Endodermal cell (in vitro differentiated cells): ENCODE measurements around the gene FEZ2. TPM values are rescaled to one million over a fixed set of nuclear protein-coding genes. Genes with fewer than 3 reads are reported as not detected.

Experiments
- DNase-seq: peaks from one replicate; pipeline ENCODE4 v3.0.0-alpha.2; 2017
- H3K27ac ChIP-seq: 2 replicates; pipeline ENCODE4 v1.5.1; 2013; ENCODE audit warnings: mild to moderate bottlenecking, low read depth, low read length, moderate library complexity
- H3K27me3 ChIP-seq: 2 replicates; pipeline ENCODE4 v1.6.1; 2013; ENCODE audit warnings: mild to moderate bottlenecking, low read length, moderate library complexity; ENCODE audit not compliant: insufficient read depth, control insufficient read depth, poor library complexity, severe bottlenecking
- H3K36me3 ChIP-seq: 2 replicates; pipeline ENCODE4 v1.7.0; 2013; ENCODE audit warnings: mild to moderate bottlenecking, low read length, moderate library complexity; ENCODE audit not compliant: control insufficient read depth, insufficient read depth
- H3K4me1 ChIP-seq: one replicate; pipeline ENCODE4 v1.7.0; 2013; ENCODE audit warnings: low read length; ENCODE audit not compliant: control insufficient read depth, insufficient read depth
- H3K4me3 ChIP-seq: 2 replicates; pipeline ENCODE4 v1.5.1; 2013; ENCODE audit warnings: mild to moderate bottlenecking, low read length, moderate library complexity
- H3K9ac ChIP-seq: 2 replicates; pipeline ENCODE4 v1.6.1; 2013; ENCODE audit warnings: mild to moderate bottlenecking, low read length, moderate library complexity; ENCODE audit not compliant: poor library complexity, severe bottlenecking; ENCODE audit errors: extremely low read depth
- H3K9me3 ChIP-seq: 2 replicates; pipeline ENCODE4 v1.6.1; 2013; ENCODE audit warnings: mild to moderate bottlenecking, low read length, moderate library complexity; ENCODE audit not compliant: control insufficient read depth
- H3K27ac Mint-ChIP-seq: 2 replicates; pipeline ENCODE4 v1.8.0; 2020; ENCODE audit warnings: mixed read lengths
- H3K27me3 Mint-ChIP-seq: 2 replicates; pipeline ENCODE4 v1.8.0; 2021; ENCODE audit warnings: mild to moderate bottlenecking, mixed read lengths; ENCODE audit not compliant: insufficient read depth
- H3K36me3 Mint-ChIP-seq: 2 replicates; pipeline ENCODE4 v1.8.0; 2020; ENCODE audit warnings: low read depth, mixed read lengths
- H3K4me1 Mint-ChIP-seq: 2 replicates; pipeline ENCODE4 v1.8.0; 2020; ENCODE audit warnings: mixed read lengths
- H3K4me3 Mint-ChIP-seq: 2 replicates; pipeline ENCODE4 v1.8.0; 2020; ENCODE audit warnings: mild to moderate bottlenecking, moderate library complexity, mixed read lengths
- H3K9me3 Mint-ChIP-seq: 2 replicates; pipeline ENCODE4 v1.8.0; 2020; ENCODE audit warnings: mild to moderate bottlenecking, mixed read lengths
- CTCF ChIP-seq: fragments of 200-600 bp; sonication (generic); conservative IDR thresholded peaks from 2 replicates; pipeline ENCODE4 v1.5.0; 2021; ENCODE audit warnings: antibody characterized with exemption, mild to moderate bottlenecking
- WGBS, 2 experiments: methylation state at CpG; one replicate each; pipeline versions ENCODE4 v1.1.5 to v1.1.7; 2013; ENCODE audit warnings: missing lambda C conversion rate in 2 of 2, mixed read lengths in 1 of 2; ENCODE audit not compliant: insufficient coverage in 1 of 2, insufficient read length in 1 of 2; 5-methylcytosine and 5-hydroxymethylcytosine counted together
- total RNA-seq, 2 donors: library from RNA; stranded (reverse); fragmentation: NEBNext Ultra II Directional in 1 of 2; extraction: Animal tissue kit (Norgen Biotek cat#: 25700) in 1 of 2; gene quantifications; 2 replicates in 1 of 2; 3 replicates in 1 of 2; pipeline ENCODE4 v1.2.1, GENCODE V29; 2021

The FEZ2 gene
- total RNA-seq, 2 donors from 2014 or later, result 30.0 to 37.3 TPM

- Mint-ChIP-seq H3K4me3 (no peak overlapping the region), H3K27ac (no peak overlapping the region), H3K9me3 (no peaks in the 10 kb centered on the region), H3K36me3 (peaks cover 59% of the 10 kb centered on the region), H3K4me1 (peaks cover 2% of the 10 kb centered on the region), H3K27me3 (no peaks in the 10 kb centered on the region)
- Histone ChIP-seq H3K27me3 (no peaks in the 10 kb centered on the region), H3K27ac (no peak overlapping the region), H3K9me3 (no peaks in the 10 kb centered on the region), H3K4me1 (peaks cover 3% of the 10 kb centered on the region), H3K4me3 (no peak overlapping the region), H3K9ac (no peak overlapping the region), H3K36me3 (peaks cover 84% of the 10 kb centered on the region)
- no peak for TF ChIP-seq CTCF
- WGBS, 2 experiments, result 92 to 99% methylated on average over 1 to 4 of the region's 4 CpGs
- DNase-seq, result no peak
Measured at GRCh38 chr2:36520431-36520830, 77.5 kb downstream of the FEZ2 start.

DNA sequence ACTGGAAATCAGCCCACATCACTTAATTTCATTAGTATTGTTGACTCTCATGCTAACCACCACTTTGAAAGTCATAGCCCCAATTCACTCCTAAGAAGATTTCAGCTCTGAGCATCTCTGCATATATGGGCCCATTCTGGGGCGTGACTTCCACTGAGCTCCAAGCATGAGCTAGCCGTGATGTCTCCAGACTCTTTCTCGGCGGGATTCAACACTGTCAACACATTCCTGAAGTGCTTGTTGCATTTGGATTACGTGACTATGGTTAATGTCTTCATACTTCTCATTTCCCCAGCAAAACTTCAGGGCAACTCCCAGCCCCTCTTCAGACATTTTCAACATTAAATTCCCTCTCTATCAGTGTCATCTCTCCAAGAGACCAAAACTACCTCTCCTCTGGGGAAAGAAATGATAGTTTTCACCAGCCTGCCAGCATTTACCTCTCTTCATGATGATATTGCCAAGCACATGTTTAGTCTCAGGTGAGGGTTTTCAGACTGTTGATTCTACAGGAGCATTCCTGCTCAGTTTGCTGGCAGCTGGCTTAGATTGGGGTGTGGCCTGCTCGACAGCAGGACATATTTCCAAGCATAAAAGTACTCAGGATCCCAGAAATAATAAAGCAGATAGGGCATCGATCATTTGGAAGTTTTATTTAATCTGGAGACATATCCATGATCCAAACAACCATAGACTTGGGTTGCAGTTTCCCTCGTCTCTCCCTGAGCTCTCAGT, 81.7 kb downstream of the FEZ2 start:
- H3K9me3 Mint-ChIP-seq, result no peaks in the 10 kb centered on the region
- TF ChIP-seq CTCF, result no peak
- no peaks in the 10 kb centered on the region for H3K9me3 ChIP-seq
- no peak overlapping the region for H3K27ac Mint-ChIP-seq
- no peaks in the 10 kb centered on the region for H3K27me3 ChIP-seq
- peaks cover 63% of the 10 kb centered on the region for H3K36me3 Mint-ChIP-seq
- no peak overlapping the region for H3K4me3 ChIP-seq
- H3K36me3 ChIP-seq, result peaks cover 92% of the 10 kb centered on the region
- H3K27me3 Mint-ChIP-seq, result no peaks in the 10 kb centered on the region
- H3K27ac ChIP-seq, result no peak overlapping the region
- WGBS, 2 experiments, result 93 to 94% methylated on average over 8 of the region's 8 CpGs
- no peak overlapping the region for H3K4me3 Mint-ChIP-seq
- H3K4me1 Mint-ChIP-seq, result no peaks in the 10 kb centered on the region
- no peaks in the 10 kb centered on the region for H3K4me1 ChIP-seq
- H3K9ac ChIP-seq, result no peak overlapping the region
- DNase-seq, result no peak

- H3K4me3 ChIP-seq, result no peak overlapping the region
- peaks cover 90% of the 10 kb centered on the region for H3K36me3 ChIP-seq
- peaks cover 63% of the 10 kb centered on the region for H3K36me3 Mint-ChIP-seq
- no peaks in the 10 kb centered on the region for H3K27me3 ChIP-seq
- H3K27me3 Mint-ChIP-seq, result no peaks in the 10 kb centered on the region
- no peak overlapping the region for H3K27ac Mint-ChIP-seq
- H3K4me1 Mint-ChIP-seq, result no peaks in the 10 kb centered on the region
- DNase-seq, result no peak
- no peaks in the 10 kb centered on the region for H3K9me3 Mint-ChIP-seq
- H3K9ac ChIP-seq, result no peak overlapping the region
- H3K4me3 Mint-ChIP-seq, result no peak overlapping the region
- 86 to 100% methylated on average over 5 to 7 of the region's 7 CpGs for WGBS, 2 experiments
- no peaks in the 10 kb centered on the region for H3K4me1 ChIP-seq
- no peak overlapping the region for H3K27ac ChIP-seq
- H3K9me3 ChIP-seq, result no peaks in the 10 kb centered on the region
- TF ChIP-seq CTCF, result no peak
Measured at GRCh38 chr2:36515538-36515937, 82.4 kb downstream of the FEZ2 start.
